HAP-1 (cell line): ENCODE data around the gene RETREG1.

Source experiments
- DNase-seq, 2 experiments: peaks; one replicate each; pipeline ENCODE4 v3.0.0-alpha.2; 2016 to 2020; ENCODE audit warnings: low spot score in 2 of 2
- H3K27me3 ChIP-seq: fragments of 250-450 bp; sonication (Bioruptor Pico); 2 replicates; pipeline ENCODE4 v1.5.1; 2020; ENCODE audit warnings: low read depth, mild to moderate bottlenecking, moderate library complexity
- H3K36me3 ChIP-seq: fragments of 250-450 bp; sonication (Bioruptor Pico); replicated peaks from 2 replicates; pipeline ENCODE4 v1.5.1; 2020; ENCODE audit warnings: mild to moderate bottlenecking
- H3K4me1 ChIP-seq: fragments of 250-450 bp; sonication (Bioruptor Pico); 2 replicates; pipeline ENCODE4 v1.5.1; 2020; ENCODE audit warnings: mild to moderate bottlenecking
- H3K4me3 ChIP-seq: fragments of 250-450 bp; sonication (Bioruptor Pico); 2 replicates; pipeline ENCODE4 v1.5.1; 2020; ENCODE audit warnings: mild to moderate bottlenecking, moderate library complexity
- H3K9me3 ChIP-seq: fragments of 250-450 bp; sonication (Bioruptor Pico); 2 replicates; pipeline ENCODE4 v1.5.1; 2020; ENCODE audit warnings: mild to moderate bottlenecking, moderate library complexity
- in situ Hi-C: fragments of 300-500 bp; cut with MboI; formaldehyde crosslinking; loops from 3 replicates; pipeline ENCODE4 v1.14.3; 2020; ENCODE audit warnings: low sequenced_read_pairs, inconsistent platforms, mixed read lengths

RETREG1 gene

DNA sequence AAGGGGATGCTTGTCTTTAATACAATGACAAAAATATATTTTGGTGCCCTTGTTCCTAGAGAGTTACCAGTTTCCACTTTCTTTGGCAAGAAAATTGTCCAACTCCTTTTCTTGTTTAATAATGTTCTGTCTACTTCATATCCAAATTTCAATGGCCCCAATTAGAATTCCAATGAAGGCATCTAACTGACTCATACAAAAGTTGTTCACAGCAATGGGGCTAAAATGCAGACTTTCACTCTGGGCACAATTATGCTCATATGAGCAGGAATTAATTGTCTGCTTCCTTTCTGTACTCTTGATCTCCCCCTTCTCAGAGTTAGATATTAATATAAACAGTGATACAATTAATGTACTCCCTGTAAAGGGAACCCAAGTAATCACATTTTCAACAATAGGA, 109.1 kb downstream of the RETREG1 start:
- in situ Hi-C loops: no loop called here
- DNase-seq: no peak
- Histone ChIP-seq H3K4me3 (no peak overlapping the region), H3K4me1 (no peaks in the 10 kb centered on the region), H3K36me3 (no peaks in the 10 kb centered on the region), H3K27me3 (no peaks in the 10 kb centered on the region), H3K9me3 (no peaks in the 10 kb centered on the region)

GRCh38 chr5:16505904-16506303, 110.9 kb downstream of the RETREG1 start:
- Histone ChIP-seq H3K27me3 (no peaks in the 10 kb centered on the region), H3K4me3 (no peak overlapping the region), H3K36me3 (no peaks in the 10 kb centered on the region), H3K9me3 (no peaks in the 10 kb centered on the region), H3K4me1 (no peaks in the 10 kb centered on the region)
- no peak for DNase-seq
- in situ Hi-C loops: no loop called here

- no peaks in the 10 kb centered on the region for H3K4me1 ChIP-seq
- in situ Hi-C loops: no loop called here
- H3K36me3 ChIP-seq: no peaks in the 10 kb centered on the region
- no peaks in the 10 kb centered on the region for H3K9me3 ChIP-seq
- no peak for DNase-seq
- H3K4me3 ChIP-seq: no peak overlapping the region
- no peaks in the 10 kb centered on the region for H3K27me3 ChIP-seq
Observed at GRCh38 chr5:16505140-16505891, 111.5 kb downstream of the RETREG1 start.

- Histone ChIP-seq H3K27me3 (no peaks in the 10 kb centered on the region), H3K9me3 (no peaks in the 10 kb centered on the region), H3K4me3 (no peak overlapping the region), H3K4me1 (no peaks in the 10 kb centered on the region), H3K36me3 (no peaks in the 10 kb centered on the region)
- no peak for DNase-seq
- in situ Hi-C loops: no loop called here
Observed at GRCh38 chr5:16504571-16504970, 112.2 kb downstream of the RETREG1 start.

- no peaks in the 10 kb centered on the region for H3K27me3 ChIP-seq
- DNase-seq: no peak
- H3K4me3 ChIP-seq: no peak overlapping the region
- in situ Hi-C loops: no loop called here
- H3K4me1 ChIP-seq: no peaks in the 10 kb centered on the region
- no peaks in the 10 kb centered on the region for H3K36me3 ChIP-seq
- H3K9me3 ChIP-seq: no peaks in the 10 kb centered on the region
Observed at GRCh38 chr5:16502866-16503265, 113.9 kb downstream of the RETREG1 start.

DNA sequence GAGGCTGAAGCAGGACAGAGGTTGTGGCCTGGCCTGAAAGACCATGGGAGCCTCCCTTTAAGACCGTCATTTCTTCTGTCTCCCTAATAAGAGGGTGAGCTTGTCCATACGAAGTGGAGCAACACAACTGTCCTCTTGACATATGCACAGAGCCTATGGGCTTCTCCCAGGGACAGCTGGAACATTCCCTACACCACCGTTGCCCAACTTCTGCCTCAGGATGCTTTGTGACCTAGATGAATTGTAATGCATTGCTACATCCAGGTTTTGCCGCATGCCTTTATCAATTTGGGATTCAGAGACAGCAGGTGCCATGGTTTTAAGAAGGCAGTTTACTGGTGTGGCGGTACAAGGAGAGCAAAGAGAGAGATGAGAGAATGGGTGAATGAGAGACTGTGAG, 116.8 kb downstream of the RETREG1 start:
- peaks cover 4% of the 10 kb centered on the region; the same call in 1 of the 2 replicates for H3K9me3 ChIP-seq
- DNase-seq: no peak
- in situ Hi-C loops: no loop called here
- H3K4me3 ChIP-seq: no peak overlapping the region
- H3K4me1 ChIP-seq: no peaks in the 10 kb centered on the region
- H3K27me3 ChIP-seq: no peaks in the 10 kb centered on the region
- no peaks in the 10 kb centered on the region for H3K36me3 ChIP-seq

GRCh38 chr5:16497546-16497945, 119.3 kb downstream of the RETREG1 start:
- no peaks in the 10 kb centered on the region for H3K27me3 ChIP-seq
- in situ Hi-C loops: loop anchor here (25.0 kb wide), 1 partner anchor 165 kb away; no protein-coding TSS in a partner anchor
- H3K9me3 ChIP-seq: peaks cover 8% of the 10 kb centered on the region; the same call in 1 of the 2 replicates
- H3K36me3 ChIP-seq: no peaks in the 10 kb centered on the region
- H3K4me1 ChIP-seq: no peaks in the 10 kb centered on the region
- H3K4me3 ChIP-seq: no peak overlapping the region
- DNase-seq: no peak

- in situ Hi-C loops: loop anchor here (25.0 kb wide), 1 partner anchor 169 kb away; no protein-coding TSS in a partner anchor
- peaks cover 8% of the 10 kb centered on the region; the same call in 1 of the 2 replicates for H3K9me3 ChIP-seq
- H3K4me3 ChIP-seq: no peak overlapping the region
- no peaks in the 10 kb centered on the region for H3K36me3 ChIP-seq
- DNase-seq: no peak
- no peaks in the 10 kb centered on the region for H3K4me1 ChIP-seq
- no peaks in the 10 kb centered on the region for H3K27me3 ChIP-seq
Observed at GRCh38 chr5:16493261-16493660, 123.5 kb downstream of the RETREG1 start.

- peaks cover 8% of the 10 kb centered on the region; the same call in 1 of the 2 replicates for H3K9me3 ChIP-seq
- H3K4me3 ChIP-seq: no peak overlapping the region
- no peak for DNase-seq
- H3K27me3 ChIP-seq: no peaks in the 10 kb centered on the region
- no peaks in the 10 kb centered on the region for H3K36me3 ChIP-seq
- in situ Hi-C loops: loop anchor here (25.0 kb wide), 1 partner anchor 170 kb away; no protein-coding TSS in a partner anchor
- H3K4me1 ChIP-seq: no peaks in the 10 kb centered on the region
Observed at GRCh38 chr5:16492398-16493140, 124.2 kb downstream of the RETREG1 start.

- peaks cover 8% of the 10 kb centered on the region; the same call in 1 of the 2 replicates for H3K9me3 ChIP-seq
- in situ Hi-C loops: loop anchor here (25.0 kb wide), 1 partner anchor 171 kb away; no protein-coding TSS in a partner anchor
- no peaks in the 10 kb centered on the region for H3K36me3 ChIP-seq
- H3K4me3 ChIP-seq: no peak overlapping the region
- no peak for DNase-seq
- no peaks in the 10 kb centered on the region for H3K4me1 ChIP-seq
- H3K27me3 ChIP-seq: no peaks in the 10 kb centered on the region
Observed at GRCh38 chr5:16490911-16491310, 125.9 kb downstream of the RETREG1 start.

DNA sequence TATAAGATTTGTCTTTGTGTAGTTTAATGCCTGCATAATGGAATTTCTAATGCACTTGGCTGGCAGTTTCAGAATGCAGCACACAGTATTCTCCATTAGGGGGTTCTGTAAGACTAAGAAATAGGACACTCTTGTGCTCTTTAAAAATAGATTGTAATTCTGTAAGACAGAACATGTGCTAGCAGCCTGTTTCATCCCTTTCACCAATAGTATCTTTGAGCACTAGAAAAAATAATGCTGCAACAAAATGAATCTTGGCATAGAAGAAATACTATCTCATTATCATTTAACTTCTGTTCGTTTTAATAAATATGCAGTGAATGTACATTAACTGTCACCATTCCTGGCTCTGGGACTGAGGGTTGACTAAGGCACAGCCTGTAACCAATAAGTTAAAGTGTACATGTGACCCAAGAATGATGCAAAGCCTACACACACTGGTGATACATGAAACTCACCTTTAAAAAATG, 127.4 kb downstream of the RETREG1 start:
- H3K9me3 ChIP-seq: no peaks in the 10 kb centered on the region; the same call in 1 of the 2 replicates
- in situ Hi-C loops: loop anchor here (25.0 kb wide), 1 partner anchor 173 kb away; no protein-coding TSS in a partner anchor
- no peak overlapping the region for H3K4me3 ChIP-seq
- peak in 1 of 2 experiments; percentile 52 for DNase-seq
- no peaks in the 10 kb centered on the region for H3K27me3 ChIP-seq
- no peaks in the 10 kb centered on the region for H3K36me3 ChIP-seq
- no peaks in the 10 kb centered on the region for H3K4me1 ChIP-seq

- in situ Hi-C loops: loop anchor here (25.0 kb wide), 1 partner anchor 175 kb away; no protein-coding TSS in a partner anchor
- no peaks in the 10 kb centered on the region for H3K9me3 ChIP-seq
- H3K4me3 ChIP-seq: no peak overlapping the region
- no peaks in the 10 kb centered on the region for H3K4me1 ChIP-seq
- DNase-seq: no peak
- no peaks in the 10 kb centered on the region for H3K27me3 ChIP-seq
- no peaks in the 10 kb centered on the region for H3K36me3 ChIP-seq
Observed at GRCh38 chr5:16487456-16487855, 129.3 kb downstream of the RETREG1 start.

DNA sequence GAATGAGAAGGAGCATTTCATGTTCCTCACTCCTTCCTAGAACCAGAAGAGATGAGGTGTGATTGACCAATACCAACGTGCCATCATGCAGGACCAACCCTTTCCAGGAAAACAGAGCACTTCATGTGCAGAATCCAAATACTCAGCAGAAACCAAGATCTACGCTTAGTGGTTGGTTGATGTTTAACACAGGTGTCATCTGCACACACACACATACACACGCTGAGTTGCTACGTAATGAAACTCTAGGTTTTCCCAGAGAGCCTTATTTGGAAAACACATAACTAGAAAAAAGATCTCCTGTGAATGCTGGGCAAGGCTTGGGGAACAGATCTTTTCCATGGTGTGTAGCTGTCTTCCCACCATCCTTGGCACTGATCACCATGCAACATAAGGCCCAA, 130.1 kb downstream of the RETREG1 start:
- Histone ChIP-seq H3K9me3 (no peaks in the 10 kb centered on the region), H3K27me3 (no peaks in the 10 kb centered on the region), H3K36me3 (no peaks in the 10 kb centered on the region), H3K4me1 (no peaks in the 10 kb centered on the region), H3K4me3 (no peak overlapping the region)
- DNase-seq: no peak
- in situ Hi-C loops: loop anchor here (25.0 kb wide), 1 partner anchor 176 kb away; no protein-coding TSS in a partner anchor

GRCh38 chr5:16485656-16486055, 131.1 kb downstream of the RETREG1 start:
- H3K27me3 ChIP-seq: no peaks in the 10 kb centered on the region
- no peaks in the 10 kb centered on the region for H3K4me1 ChIP-seq
- no peak overlapping the region for H3K4me3 ChIP-seq
- DNase-seq: no peak
- H3K36me3 ChIP-seq: no peaks in the 10 kb centered on the region
- no peaks in the 10 kb centered on the region for H3K9me3 ChIP-seq
- in situ Hi-C loops: loop anchor here (25.0 kb wide), 1 partner anchor 177 kb away; no protein-coding TSS in a partner anchor
